Measurements from ENCODE around the gene MERTK. TPM values are rescaled to one million over a fixed set of nuclear protein-coding genes. Genes with fewer than 3 reads are reported as not detected.
A peak's percentile ranks its signal among the peaks of the same experiment; 100 is the strongest.

The MERTK gene
- total and polyA plus RNA-seq, 2 of the 13 experiments (the other 11 are each of a cell fraction or from before 2014, with no cell fraction given) = 37.3 to 44.7 TPM

GRCh38 chr2:112053917-112054846 is 155.8 kb downstream of the MERTK start (continued):
- TF ChIP-seq POLR2A (IDR thresholded peaks at IDR 0.05; ENCODE audit: insufficient read depth in 1 of 2, low read depth in 2 of 2, low read length in 2 of 2) (peak; percentile 78 to 88), ZMYM2 (CRISPR knock-in tag; IDR thresholded peaks at IDR 0.05) (peak; percentile 75; the same call in 1 of the 2 replicates), HBP1 (CRISPR knock-in tag; IDR thresholded peaks at IDR 0.05; ENCODE audit: low read depth) (0 out of 2 replicates have a peak, but pooled peaks have one; percentile 12), ZNF281 (CRISPR knock-in tag; IDR thresholded peaks at IDR 0.05; ENCODE audit: borderline replicate concordance) (peak; percentile 25; the same call in 1 of the 2 replicates), ZNF282 (IDR thresholded peaks at IDR 0.05; ENCODE audit: partially characterized antibody) (peak; percentile 62), JUND (CRISPR knock-in tag; IDR thresholded peaks at IDR 0.05) (peak; percentile 57; the same call in 1 of the 2 replicates), ZNF124 (CRISPR knock-in tag; IDR thresholded peaks at IDR 0.05) (no peak; the same call in 1 of the 2 replicates), FOXP4 (CRISPR knock-in tag; IDR thresholded peaks at IDR 0.05) (0 out of 2 replicates have a peak, but pooled peaks have one; percentile 38), ZNF253 (CRISPR knock-in tag; IDR thresholded peaks at IDR 0.05; ENCODE audit: borderline replicate concordance) (no peak), ZSCAN21 (CRISPR knock-in tag; IDR thresholded peaks at IDR 0.05; ENCODE audit: borderline replicate concordance) (peak; percentile 81; the same call in 1 of the 2 replicates), ZFP82 (CRISPR knock-in tag; IDR thresholded peaks at IDR 0.05; ENCODE audit: borderline replicate concordance) (0 out of 2 replicates have a peak, but pooled peaks have one; percentile 6), ZNF768 (CRISPR knock-in tag; IDR thresholded peaks at IDR 0.05) (peak; percentile 29), TEAD3 (CRISPR knock-in tag; optimal IDR thresholded peaks at IDR 0.05; ENCODE audit: borderline replicate concordance) (peak; percentile 36), EEA1 (CRISPR knock-in tag; IDR thresholded peaks at IDR 0.05; ENCODE audit: borderline replicate concordance) (peak; percentile 61; the same call in 1 of the 2 replicates), HNRNPK (IDR thresholded peaks at IDR 0.05; ENCODE audit: low read depth, low read length, poor library complexity, severe bottlenecking) (peak; percentile 84), RBFOX2 (IDR thresholded peaks at IDR 0.05; ENCODE audit: low read depth, low read length) (0 out of 2 replicates have a peak, but pooled peaks have one; percentile 30), REPIN1 (CRISPR knock-in tag; IDR thresholded peaks at IDR 0.05; ENCODE audit: borderline replicate concordance, low read depth) (peak; percentile 41; the same call in 1 of the 2 replicates), SMYD3 (CRISPR knock-in tag; IDR thresholded peaks at IDR 0.05) (no peak), LCORL (IDR thresholded peaks at IDR 0.05) (no peak), LCORL (CRISPR knock-in tag; IDR thresholded peaks at IDR 0.05) (peak; percentile 10; the same call in 1 of the 2 replicates), STAT5B (CRISPR knock-in tag; IDR thresholded peaks at IDR 0.05) (no peak), ZSCAN29 (CRISPR knock-in tag; conservative IDR thresholded peaks at IDR 0.05) (no peak)
